HepG2 (cell line): ENCODE data around the gene TJP3. TPM values are rescaled to one million over a fixed set of nuclear protein-coding genes. Genes with fewer than 3 reads are reported as not detected.
A peak's percentile ranks its signal among the peaks of the same experiment; 100 is the strongest.

Source experiments
- ARNTL ChIP-seq: sonication (generic); formaldehyde crosslinking; IDR thresholded peaks from 2 replicates; pipeline ENCODE4 v1.4.0; 2020; ENCODE audit warnings: mild to moderate bottlenecking, missing genetic modification reagents
- HES4 ChIP-seq: sonication (generic); formaldehyde crosslinking; IDR thresholded peaks from 2 replicates; pipeline ENCODE4 v1.9.0; 2021; ENCODE audit warnings: mild to moderate bottlenecking, missing genetic modification reagents, borderline replicate concordance
- KAT8 ChIP-seq: IDR thresholded peaks from 2 replicates; pipeline ENCODE4 v1.6.1; 2016; ENCODE audit warnings: missing genetic modification reagents, missing compliant biosample characterization
- KDM5A ChIP-seq: fragments of 200-600 bp; sonication (generic); IDR thresholded peaks from 2 replicates; pipeline ENCODE4 v1.7.0; 2018; ENCODE audit warnings: antibody characterized with exemption, mild to moderate bottlenecking, low read length, borderline replicate concordance
- MYC ChIP-seq: sonication (generic); formaldehyde crosslinking; IDR thresholded peaks from 2 replicates; pipeline ENCODE4 v1.9.0; 2021; ENCODE audit warnings: missing genetic modification reagents, borderline replicate concordance
- NCOR1 ChIP-seq: fragments of 200-600 bp; sonication (generic); IDR thresholded peaks from 2 replicates; pipeline ENCODE4 v1.7.0; 2017; ENCODE audit warnings: antibody characterized with exemption, low read length, borderline replicate concordance
- POLR2A ChIP-seq, 2 experiments: IDR thresholded peaks; 2 replicates each; pipeline ENCODE4 v1.6.1; 2011; ENCODE audit warnings: low read depth in 2 of 2, low read length in 2 of 2, mild to moderate bottlenecking in 1 of 2, moderate library complexity in 1 of 2; ENCODE audit not compliant: insufficient read depth in 1 of 2
- SKI ChIP-seq: fragments of 450-650 bp; IDR thresholded peaks from one replicate; pipeline ENCODE4 v1.6.1; 2018; ENCODE audit warnings: mild to moderate bottlenecking; ENCODE audit not compliant: partially characterized antibody
- SOX6 ChIP-seq, 2 experiments: fragments of 450-650 bp in 1 of 2; sonication (generic) in 1 of 2; formaldehyde crosslinking in 1 of 2; IDR thresholded peaks; 2 replicates each; pipeline versions ENCODE4 v1.4.0 to v1.6.1; 2017 to 2020; ENCODE audit warnings: antibody characterized with exemption in 1 of 2, mild to moderate bottlenecking in 1 of 2, missing genetic modification reagents in 1 of 2
- TAF1 ChIP-seq: sonication (generic); formaldehyde crosslinking; IDR thresholded peaks from 2 replicates; pipeline ENCODE4 v1.4.0; 2020; ENCODE audit warnings: missing genetic modification reagents
- TFE3 ChIP-seq: IDR thresholded peaks from 2 replicates; pipeline ENCODE4 v1.6.1; 2016
- THRA ChIP-seq: sonication (generic); formaldehyde crosslinking; IDR thresholded peaks from 2 replicates; pipeline ENCODE4 v1.4.0; 2020; ENCODE audit warnings: missing genetic modification reagents, borderline replicate concordance
- YY1 ChIP-seq: IDR thresholded peaks from 2 replicates; pipeline ENCODE4 v1.6.1; 2011; ENCODE audit warnings: low read length, low read depth, moderate library complexity, mild to moderate bottlenecking; ENCODE audit not compliant: insufficient read depth, insufficient replicate concordance
- ZFYVE20 ChIP-seq: sonication (generic); formaldehyde crosslinking; IDR thresholded peaks from 2 replicates; pipeline ENCODE4 v1.8.0; 2023; ENCODE audit warnings: low read depth, mild to moderate bottlenecking, moderate library complexity, missing genetic modification reagents, borderline replicate concordance
- ZNF160 ChIP-seq: sonication (generic); formaldehyde crosslinking; IDR thresholded peaks from 2 replicates; pipeline ENCODE4 v1.8.0; 2022; ENCODE audit warnings: mild to moderate bottlenecking, inconsistent platforms, missing genetic modification reagents
- ZNF263 ChIP-seq: sonication (generic); formaldehyde crosslinking; IDR thresholded peaks from 2 replicates; pipeline ENCODE4 v1.4.0; 2020; ENCODE audit warnings: missing genetic modification reagents
- ZNF614 ChIP-seq: IDR thresholded peaks from 2 replicates; pipeline ENCODE4 v1.6.1; 2018; ENCODE audit warnings: missing biosample characterization, missing genetic modification reagents, inconsistent platforms, borderline replicate concordance
- ZNF746 ChIP-seq: sonication (generic); formaldehyde crosslinking; IDR thresholded peaks from 2 replicates; pipeline ENCODE4 v1.8.0; 2022; ENCODE audit warnings: mild to moderate bottlenecking, missing genetic modification reagents
- ZNF761 ChIP-seq: sonication (generic); formaldehyde crosslinking; conservative IDR thresholded peaks from 2 replicates; pipeline ENCODE4 v1.4.0; 2020; ENCODE audit warnings: mild to moderate bottlenecking, missing genetic modification reagents
- ZNF768 ChIP-seq: sonication (generic); formaldehyde crosslinking; IDR thresholded peaks from 2 replicates; pipeline ENCODE4 v1.4.0; 2020; ENCODE audit warnings: missing genetic modification reagents
- ZNF780A ChIP-seq: sonication (generic); formaldehyde crosslinking; IDR thresholded peaks from 2 replicates; pipeline ENCODE4 v1.8.0; 2022; ENCODE audit warnings: mild to moderate bottlenecking, missing genetic modification reagents, moderate library complexity
- ZNF850 ChIP-seq: sonication (generic); formaldehyde crosslinking; conservative IDR thresholded peaks from 2 replicates; pipeline ENCODE4 v1.9.0; 2021; ENCODE audit warnings: mild to moderate bottlenecking, missing genetic modification reagents
- polyA plus RNA-seq, 8 experiments: library from polyadenylated mRNA; depleted of rRNA in 3 of 8; stranded (reverse) in 7 of 8; unstranded in 1 of 8; fragments of >200 nt; fragmentation: Illumina TruSeq in 4 of 8; extraction: Trizol in 4 of 8; gene quantifications; 2 replicates each; pipeline versions ENCODE4 v1.2.1 to v1.2.3, GENCODE V29; 2011 to 2016; ENCODE audit warnings: low read depth in 4 of 8, missing spikeins in 1 of 8, mixed read lengths in 1 of 8; ENCODE audit not compliant: insufficient read depth in 1 of 8
- total RNA-seq, 5 experiments: library from RNA; depleted of rRNA; stranded (reverse); fragments of >200 nt; fragmentation: Illumina TruSeq; extraction: Trizol; gene quantifications; 2 replicates each; pipeline ENCODE4 v1.2.3, GENCODE V29; 2016; ENCODE audit warnings: low read depth in 1 of 5
- TF ChIP-seq, protein P1 (sequence below): sonication (generic); formaldehyde crosslinking; IDR thresholded peaks from 2 replicates; pipeline ENCODE4 v1.5.0; 2020; ENCODE audit warnings: mild to moderate bottlenecking, missing genetic modification reagents, moderate library complexity
- TF ChIP-seq, protein P2 (sequence below): sonication (generic); formaldehyde crosslinking; IDR thresholded peaks from 2 replicates; pipeline ENCODE4 v1.4.0; 2020; ENCODE audit warnings: missing genetic modification reagents

The TJP3 gene
- total and polyA plus RNA-seq, 2 of the 13 experiments (the other 11 are each of a cell fraction or from before 2014, with no cell fraction given): 2.3 to 21.5 TPM

DNA sequence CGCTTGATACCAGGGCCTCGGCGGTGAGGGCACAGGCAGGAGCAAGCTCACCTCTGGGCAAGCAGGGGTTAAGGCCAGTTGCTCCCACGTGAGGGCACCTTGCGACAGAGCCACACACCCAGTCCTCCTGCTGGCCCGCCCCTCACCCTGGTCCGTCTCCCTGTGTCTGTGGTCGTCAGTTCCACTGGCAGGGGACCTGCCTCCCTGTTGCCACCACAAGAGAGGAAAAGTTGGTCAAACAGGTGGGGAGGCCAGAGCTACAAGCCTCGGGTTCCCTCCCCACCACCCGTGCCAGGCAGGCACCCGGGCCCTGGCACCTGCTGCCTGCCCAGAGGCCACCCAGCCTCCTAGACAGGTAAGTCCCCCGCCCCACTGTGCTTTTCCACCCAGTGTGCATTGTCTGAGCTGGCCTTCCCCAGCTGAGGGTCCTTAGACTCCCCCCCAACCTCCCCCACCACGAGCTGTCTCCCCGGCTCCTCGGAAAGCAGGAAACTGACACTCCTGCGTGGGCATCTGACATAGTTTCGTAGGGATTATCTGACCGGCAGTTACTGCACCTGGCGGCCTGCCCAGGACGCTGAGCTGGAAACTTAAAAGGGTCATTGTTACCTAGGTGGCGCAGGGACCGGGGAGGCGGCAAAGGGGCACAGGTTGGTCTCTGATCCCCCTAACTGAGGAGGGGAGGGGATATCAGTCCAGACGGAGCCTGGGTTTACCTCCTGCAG lies at the start of gene TJP3 (continued):
- TF ChIP-seq TFE3: peak; percentile 60; the same call in 1 of the 2 replicates
- peak; percentile 28; the same call in 1 of the 2 replicates for TF ChIP-seq ZNF263
- TF ChIP-seq MYC (CRISPR knock-in tag): peak; percentile 67; the same call in 1 of the 2 replicates
- 0 out of 2 replicates have a peak, but pooled peaks have one; percentile 39 for TF ChIP-seq ZNF761
- TF ChIP-seq, protein P1, sequence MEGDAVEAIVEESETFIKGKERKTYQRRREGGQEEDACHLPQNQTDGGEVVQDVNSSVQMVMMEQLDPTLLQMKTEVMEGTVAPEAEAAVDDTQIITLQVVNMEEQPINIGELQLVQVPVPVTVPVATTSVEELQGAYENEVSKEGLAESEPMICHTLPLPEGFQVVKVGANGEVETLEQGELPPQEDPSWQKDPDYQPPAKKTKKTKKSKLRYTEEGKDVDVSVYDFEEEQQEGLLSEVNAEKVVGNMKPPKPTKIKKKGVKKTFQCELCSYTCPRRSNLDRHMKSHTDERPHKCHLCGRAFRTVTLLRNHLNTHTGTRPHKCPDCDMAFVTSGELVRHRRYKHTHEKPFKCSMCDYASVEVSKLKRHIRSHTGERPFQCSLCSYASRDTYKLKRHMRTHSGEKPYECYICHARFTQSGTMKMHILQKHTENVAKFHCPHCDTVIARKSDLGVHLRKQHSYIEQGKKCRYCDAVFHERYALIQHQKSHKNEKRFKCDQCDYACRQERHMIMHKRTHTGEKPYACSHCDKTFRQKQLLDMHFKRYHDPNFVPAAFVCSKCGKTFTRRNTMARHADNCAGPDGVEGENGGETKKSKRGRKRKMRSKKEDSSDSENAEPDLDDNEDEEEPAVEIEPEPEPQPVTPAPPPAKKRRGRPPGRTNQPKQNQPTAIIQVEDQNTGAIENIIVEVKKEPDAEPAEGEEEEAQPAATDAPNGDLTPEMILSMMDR (CRISPR knock-in tag): peak; percentile 63
- peak; percentile 41 for TF ChIP-seq SKI
- TF ChIP-seq, protein P2, sequence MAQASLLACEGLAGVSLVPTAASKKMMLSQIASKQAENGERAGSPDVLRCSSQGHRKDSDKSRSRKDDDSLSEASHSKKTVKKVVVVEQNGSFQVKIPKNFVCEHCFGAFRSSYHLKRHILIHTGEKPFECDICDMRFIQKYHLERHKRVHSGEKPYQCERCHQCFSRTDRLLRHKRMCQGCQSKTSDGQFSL (CRISPR knock-in tag): peak; percentile 25; the same call in 1 of the 2 replicates
- peak; percentile 52; the same call in 1 of the 2 replicates for TF ChIP-seq TAF1 (CRISPR knock-in tag)
- TF ChIP-seq ZNF746 (CRISPR knock-in tag): peak; percentile 60; the same call in 1 of the 2 replicates
- 0 out of 2 replicates have a peak, but pooled peaks have one; percentile 8 for TF ChIP-seq ZNF160
- peak; percentile 23; the same call in 1 of the 2 replicates for TF ChIP-seq ZNF614
- TF ChIP-seq HES4 (CRISPR knock-in tag): no peak
- no peak for TF ChIP-seq ZNF850 (CRISPR knock-in tag)
- TF ChIP-seq SOX6 (IDR thresholded peaks at IDR 0.05): no peak
- peak; percentile 56; the same call in 1 of the 2 replicates for TF ChIP-seq SOX6 (CRISPR knock-in tag; IDR thresholded peaks at IDR 0.05)
- TF ChIP-seq NCOR1: peak; percentile 18; the same call in 1 of the 2 replicates
- peak; percentile 19 for TF ChIP-seq YY1
- no peak for TF ChIP-seq KDM5A
- peak; percentile 40 for TF ChIP-seq ZNF768 (CRISPR knock-in tag)
- 0 out of 2 replicates have a peak, but pooled peaks have one; percentile 47 for TF ChIP-seq ZFYVE20 (CRISPR knock-in tag)
- TF ChIP-seq ZNF780A (CRISPR knock-in tag): no peak
- TF ChIP-seq ARNTL (CRISPR knock-in tag): peak; percentile 83
- no peak; the same call in 1 of the 2 replicates for TF ChIP-seq KAT8
- peak; percentile 68 to 83 for TF ChIP-seq POLR2A (IDR thresholded peaks at IDR 0.05; ENCODE audit: insufficient read depth in 1 of 2, low read depth in 2 of 2, low read length in 2 of 2)
- peak; percentile 34; the same call in 1 of the 2 replicates for TF ChIP-seq THRA (CRISPR knock-in tag)
